Right cardiac atrium (tissue), 5 donors: ENCODE results near the gene PTPRD. TPM values are rescaled to one million over a fixed set of nuclear protein-coding genes. Genes with fewer than 3 reads are reported as not detected.

ENCODE experiments used
- ATAC-seq, 2 donors: fragments of 200-7000 bp; cut with Tn5 transposase; one replicate each; pipeline versions ENCODE4 v1.8.0 to v1.9.1; 2020; ENCODE audit warnings: moderate library complexity in 2 of 2, mild to moderate bottlenecking in 1 of 2
- DNase-seq, 3 donors: peaks; one replicate each; pipeline ENCODE4 v3.0.0-alpha.2; 2020
- H3K27ac ChIP-seq: one replicate; pipeline ENCODE4 v1.5.1; 2013; ENCODE audit warnings: mild to moderate bottlenecking, low read length, control low read depth, moderate library complexity
- H3K27me3 ChIP-seq: one replicate; pipeline ENCODE4 v1.6.1; 2013; ENCODE audit not compliant: control insufficient read depth, insufficient read depth
- H3K4me1 ChIP-seq: one replicate; pipeline ENCODE4 v1.6.1; 2013; ENCODE audit warnings: low read length; ENCODE audit not compliant: control insufficient read depth, insufficient read depth
- H3K4me3 ChIP-seq: one replicate; pipeline ENCODE4 v1.5.1; 2013; ENCODE audit warnings: low read length, control low read depth
- H3K9me3 ChIP-seq: one replicate; pipeline ENCODE4 v1.6.1; 2013; ENCODE audit warnings: low read length; ENCODE audit not compliant: control insufficient read depth
- WGBS: extraction: QIAGEN DNeasy Blood & Tissue Kit; methylation state at CpG from one replicate; pipeline ENCODE4 v1.1.7; 2013; 5-methylcytosine and 5-hydroxymethylcytosine counted together
- intact Hi-C, 4 donors: fragments of 100-400 bp; cut with DNase I; formaldehyde crosslinking; loops; one replicate each; pipeline versions ENCODE4 v1.11.0 to v1.14.0; 2022 to 2023
- polyA plus RNA-seq: library from polyadenylated mRNA; stranded (reverse); fragments of 200-250 nt; gene quantifications from one replicate; pipeline ENCODE4 v1.2.3, GENCODE V29; 2013
- total RNA-seq, 4 donors: library from RNA; stranded (reverse); fragmentation: NEBNext Ultra II Directional; extraction: Animal tissue kit (Norgen Biotek cat#: 25700); gene quantifications; one replicate each; pipeline ENCODE4 v1.2.1, GENCODE V29; 2021
- donor health status: healthy with polysubstance abuse.
- donor health status: DM: no; HTN: yes; CAD: no.
- donor health status: DM: no; HTN: no; CAD: no.
- donor health status: DM: no; HTN: yes; CAD: no; lungs with severe emphysema.
- donor health status: DM: yes; HTN: yes; CAD: no.

Gene PTPRD
- total and polyA plus RNA-seq, 5 donors: 1.3 to 11.8 (median 7.1) TPM

DNA sequence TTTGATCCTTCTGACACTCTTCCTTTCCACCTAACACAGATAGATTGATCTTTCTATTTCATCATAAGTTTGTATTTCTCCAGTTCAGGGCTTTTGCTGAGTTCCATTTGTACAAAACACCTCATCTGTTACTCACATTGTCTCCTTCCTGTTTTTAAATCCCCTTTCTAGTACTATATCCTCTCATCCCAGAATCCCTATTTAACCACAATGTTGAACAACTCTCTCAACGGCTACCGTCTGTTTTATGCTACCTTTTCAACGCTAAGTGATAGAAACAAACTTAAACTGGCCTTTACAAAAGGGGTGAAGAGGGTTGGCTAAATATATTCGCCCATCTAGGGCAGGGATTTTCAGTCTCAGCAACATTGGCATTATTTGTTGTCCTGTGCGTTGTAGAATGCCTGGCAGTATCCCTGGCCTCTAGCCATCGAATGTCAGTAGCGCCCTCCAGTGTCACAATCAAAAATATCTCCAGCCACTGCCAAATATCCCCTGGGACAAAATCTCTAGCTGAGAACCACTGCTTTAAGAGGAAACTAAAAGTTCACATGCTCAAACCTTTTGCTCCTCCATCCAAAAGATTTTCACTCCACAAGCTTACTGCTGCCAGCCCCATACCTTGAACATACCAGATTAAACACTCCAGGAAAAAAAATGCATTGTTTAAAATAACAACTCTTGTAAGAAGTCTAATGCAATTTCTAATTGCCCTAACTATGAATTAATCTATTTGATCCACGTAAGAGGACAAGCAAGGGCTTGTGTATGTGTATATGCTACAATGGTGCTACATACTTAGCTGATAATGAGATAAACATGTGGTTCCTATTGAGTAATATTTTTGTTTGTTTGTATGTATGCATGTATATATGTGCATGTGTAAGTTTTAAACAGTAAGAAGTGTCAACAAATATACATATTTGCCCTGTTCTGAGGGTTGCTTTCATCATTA is 344.0 kb downstream of the PTPRD start:
- Histone ChIP-seq H3K4me3 (no peak overlapping the region), H3K9me3 (no peaks in the 10 kb centered on the region), H3K27ac (no peak overlapping the region), H3K27me3 (no peaks in the 10 kb centered on the region), H3K4me1 (no peaks in the 10 kb centered on the region)
- peak in 1 of 3 donors; percentile 35 for DNase-seq
- WGBS: 10% methylated on average over 8 of the region's 8 CpGs
- intact Hi-C loops: loop anchor here in 2 of 4 donors (5.0 kb wide), 2 partner anchors 207 to 212 kb away; no protein-coding TSS in a partner anchor
- peak in 1 of 2 donors; percentile 29 for ATAC-seq

DNA sequence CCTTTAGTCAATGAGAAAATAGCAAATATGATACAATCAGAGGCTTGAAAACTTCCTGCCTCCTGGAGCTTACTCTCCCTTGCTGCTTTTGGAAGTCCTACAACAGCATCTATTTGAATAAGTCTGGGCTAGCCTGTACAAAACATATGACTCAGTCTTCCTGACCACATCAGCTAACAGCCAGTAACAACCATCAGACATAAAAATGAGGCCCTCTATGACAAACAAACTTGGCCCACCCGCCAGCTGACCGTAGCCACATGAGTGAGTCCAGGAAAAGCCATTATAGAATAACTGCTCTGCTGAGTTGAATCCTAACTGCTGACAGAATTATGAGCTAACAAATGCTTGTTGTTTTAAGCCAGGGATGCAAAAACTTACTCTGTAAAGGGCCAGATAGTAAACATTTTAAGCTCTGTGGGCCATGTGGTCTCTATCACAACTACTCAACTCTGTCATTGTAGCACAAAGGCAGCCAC is 347.6 kb downstream of the PTPRD start:
- intact Hi-C loops: loop anchor here in 2 of 4 donors (5.0 kb wide), 2 partner anchors 203 to 208 kb away; no protein-coding TSS in a partner anchor
- Histone ChIP-seq H3K9me3 (no peaks in the 10 kb centered on the region), H3K4me3 (no peak overlapping the region), H3K27me3 (no peaks in the 10 kb centered on the region), H3K27ac (no peak overlapping the region), H3K4me1 (no peaks in the 10 kb centered on the region)
- ATAC-seq: no peak
- 49% methylated on average over 2 of the region's 2 CpGs for WGBS
- DNase-seq: no peak

DNA sequence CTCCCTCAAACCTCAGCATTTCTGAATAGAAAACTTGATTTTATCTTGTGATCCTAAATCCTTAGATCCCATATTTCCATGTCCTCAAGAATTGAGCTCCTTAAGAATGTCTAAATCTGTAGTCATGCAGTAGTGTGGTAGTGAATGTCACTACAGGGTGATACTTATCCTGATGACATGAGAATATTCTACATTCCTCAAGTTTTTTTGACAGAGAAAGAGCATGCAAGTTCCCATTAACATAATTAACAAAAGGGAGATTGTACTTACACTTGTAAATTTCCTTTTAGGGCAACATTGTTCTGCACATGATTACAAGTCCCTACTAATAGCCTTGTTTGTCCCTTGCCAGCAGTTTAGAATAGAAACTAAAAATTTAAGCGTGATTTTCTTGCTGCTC is 352.3 kb downstream of the PTPRD start:
- Histone ChIP-seq H3K27ac (no peak overlapping the region), H3K27me3 (no peaks in the 10 kb centered on the region), H3K4me3 (no peak overlapping the region), H3K4me1 (no peaks in the 10 kb centered on the region), H3K9me3 (no peaks in the 10 kb centered on the region)
- no peak for DNase-seq
- WGBS: 59% methylated on average over 1 of the region's 1 CpG
- intact Hi-C loops: no loop called here
- no peak for ATAC-seq

DNA sequence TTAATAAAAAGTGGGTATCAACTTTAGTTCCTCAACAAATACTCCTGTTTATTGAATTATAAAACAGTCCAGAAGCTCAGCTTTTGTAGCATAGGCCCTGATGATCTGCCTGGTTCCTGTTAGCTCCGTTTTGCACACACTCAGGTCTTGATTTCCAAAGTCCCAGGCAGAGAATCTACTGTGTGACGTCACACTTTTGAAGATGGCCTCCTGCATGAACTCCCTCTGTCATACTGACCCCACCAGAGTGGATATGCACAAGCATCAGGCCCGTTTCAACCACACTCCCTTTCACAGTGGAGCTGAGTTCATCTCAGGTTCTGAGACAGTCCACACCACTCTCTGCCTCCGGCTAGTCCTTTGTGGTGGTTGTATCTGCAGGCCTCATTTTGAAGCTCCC is 353.1 kb downstream of the PTPRD start:
- no peaks in the 10 kb centered on the region for H3K4me1 ChIP-seq
- no peak overlapping the region for H3K4me3 ChIP-seq
- H3K27ac ChIP-seq: no peak overlapping the region
- ATAC-seq (no peak), DNase-seq (no peak)
- 78% methylated on average over 4 of the region's 4 CpGs for WGBS
- intact Hi-C loops: no loop called here
- no peaks in the 10 kb centered on the region for H3K9me3 ChIP-seq
- no peaks in the 10 kb centered on the region for H3K27me3 ChIP-seq

DNA sequence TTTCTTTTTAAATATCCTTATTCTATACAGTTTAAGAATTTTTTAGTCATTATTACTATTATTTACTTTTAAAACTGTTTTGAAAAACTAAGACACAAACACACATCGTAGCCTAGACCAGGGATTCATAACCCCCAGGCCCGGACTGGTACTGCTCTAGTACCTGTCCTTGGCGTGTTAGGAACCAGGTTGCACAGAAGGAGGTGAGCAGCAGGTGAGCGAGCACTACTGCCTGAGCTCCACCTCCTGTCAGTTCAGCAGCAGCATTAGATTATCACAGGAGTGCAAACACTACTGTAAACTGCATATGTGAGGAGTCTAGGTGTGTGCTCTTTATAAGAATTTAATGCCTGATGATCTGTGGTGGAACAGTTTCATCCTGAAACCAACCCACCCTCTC is 357.0 kb downstream of the PTPRD start:
- intact Hi-C loops: no loop called here

DNA sequence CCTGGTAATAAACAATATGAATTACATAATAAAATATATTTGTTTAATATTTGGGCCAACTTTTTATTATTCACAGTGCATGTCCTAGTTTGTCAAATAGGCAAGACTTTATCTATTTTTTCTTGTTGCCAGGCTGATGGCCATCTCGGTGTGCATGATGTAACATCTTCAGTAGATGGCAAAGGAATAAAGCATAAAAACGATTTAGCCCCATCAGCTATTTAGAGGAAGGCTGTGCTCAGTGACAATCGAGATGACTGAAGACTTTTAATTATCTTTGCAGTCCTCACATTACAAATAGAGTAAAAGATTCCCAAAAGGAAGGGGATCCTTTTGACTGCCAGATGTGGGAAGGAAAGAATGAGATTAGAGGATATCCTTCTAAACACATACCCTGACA is 358.5 kb downstream of the PTPRD start:
- no peak overlapping the region for H3K27ac ChIP-seq
- H3K27me3 ChIP-seq: no peaks in the 10 kb centered on the region
- no peak overlapping the region for H3K4me3 ChIP-seq
- no peaks in the 10 kb centered on the region for H3K4me1 ChIP-seq
- H3K9me3 ChIP-seq: no peaks in the 10 kb centered on the region
- intact Hi-C loops: no loop called here
- WGBS: 14% methylated on average over 3 of the region's 3 CpGs
- no peak for DNase-seq
- ATAC-seq: no peak

More for the DNA sequence above, 357.0 kb downstream of the PTPRD start:
- Histone ChIP-seq H3K9me3 (no peaks in the 10 kb centered on the region), H3K4me1 (no peaks in the 10 kb centered on the region), H3K27me3 (no peaks in the 10 kb centered on the region), H3K27ac (no peak overlapping the region), H3K4me3 (no peak overlapping the region)
- 91% methylated on average over 4 of the region's 4 CpGs for whole genome bisulfite sequencing
- DNase-seq (no peak), ATAC-seq (no peak)

DNA sequence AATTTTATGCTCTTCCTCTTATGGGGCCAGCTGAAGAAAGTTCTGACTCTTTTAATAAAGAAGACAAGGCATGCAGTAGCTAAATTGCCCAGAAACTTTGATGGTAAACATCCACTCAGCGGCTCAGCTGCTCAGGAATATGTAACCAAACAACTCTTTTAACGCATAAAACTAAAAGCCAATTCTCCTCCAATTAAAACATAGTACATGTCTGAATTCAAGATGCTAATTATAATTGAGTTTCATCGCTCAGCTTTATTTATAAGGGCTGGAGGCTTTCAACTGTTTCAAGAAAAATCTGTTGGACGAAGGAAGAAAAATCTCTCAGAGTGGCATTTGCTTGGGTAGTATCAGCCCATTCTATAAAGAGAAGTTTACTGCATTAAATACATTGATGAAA is 359.5 kb downstream of the PTPRD start:
- 95% methylated on average over 4 of the region's 4 CpGs for WGBS
- H3K4me1 ChIP-seq: no peaks in the 10 kb centered on the region
- no peak for DNase-seq
- ATAC-seq: no peak
- H3K27ac ChIP-seq: no peak overlapping the region
- no peaks in the 10 kb centered on the region for H3K9me3 ChIP-seq
- H3K27me3 ChIP-seq: no peaks in the 10 kb centered on the region
- no peak overlapping the region for H3K4me3 ChIP-seq
- intact Hi-C loops: no loop called here

DNA sequence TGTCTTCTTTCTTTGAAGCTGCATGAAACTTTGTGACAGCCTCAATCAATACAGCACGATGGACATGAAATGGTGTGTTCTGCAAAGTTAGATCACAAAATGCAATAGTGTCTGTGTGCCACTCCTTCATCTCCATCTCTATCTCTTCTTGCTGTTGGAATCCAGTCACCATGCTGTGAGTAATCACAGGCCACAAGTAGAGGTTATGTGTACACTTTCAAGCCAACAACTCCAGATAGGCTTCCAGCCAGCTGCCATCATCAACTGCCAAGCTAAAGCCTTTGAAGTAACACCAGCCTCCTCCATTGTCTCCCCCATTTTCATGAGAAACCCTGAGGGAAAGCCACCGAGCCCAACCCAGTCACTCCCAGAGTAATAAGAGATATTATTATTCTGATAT is 360.6 kb downstream of the PTPRD start:
- intact Hi-C loops: no loop called here
- no peak overlapping the region for H3K4me3 ChIP-seq
- H3K9me3 ChIP-seq: no peaks in the 10 kb centered on the region
- H3K4me1 ChIP-seq: no peaks in the 10 kb centered on the region
- ATAC-seq: peak; percentile 48 to 59
- WGBS: 51% methylated on average over 2 of the region's 2 CpGs
- DNase-seq: peak; percentile 42 to 57 (median 55)
- H3K27me3 ChIP-seq: no peaks in the 10 kb centered on the region
- H3K27ac ChIP-seq: no peak overlapping the region

DNA sequence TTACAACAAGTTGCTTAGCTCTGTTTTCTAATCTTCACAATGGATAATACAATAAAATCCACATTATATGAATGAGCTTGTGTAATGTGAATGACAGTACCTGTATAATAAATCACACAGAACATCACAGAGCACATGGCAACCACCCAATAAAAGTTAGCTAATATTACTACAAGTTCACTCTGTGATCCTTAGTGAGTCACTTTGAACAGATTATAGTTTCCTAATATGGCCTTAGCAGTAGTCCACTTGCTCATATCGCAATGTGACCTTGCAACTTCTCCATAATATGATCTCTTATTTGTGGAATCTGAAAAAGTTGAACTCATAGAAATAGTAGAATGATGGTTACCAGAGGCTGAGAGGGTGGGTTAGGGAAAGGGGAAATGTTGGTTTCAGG is 361.3 kb downstream of the PTPRD start:
- no peak overlapping the region for H3K4me3 ChIP-seq
- DNase-seq (no peak), ATAC-seq (peak in 1 of 2 donors; percentile 31)
- intact Hi-C loops: no loop called here
- 73% methylated on average over 1 of the region's 1 CpG for whole genome bisulfite sequencing
- H3K4me1 ChIP-seq: no peaks in the 10 kb centered on the region
- no peak overlapping the region for H3K27ac ChIP-seq
- no peaks in the 10 kb centered on the region for H3K9me3 ChIP-seq
- H3K27me3 ChIP-seq: no peaks in the 10 kb centered on the region

DNA sequence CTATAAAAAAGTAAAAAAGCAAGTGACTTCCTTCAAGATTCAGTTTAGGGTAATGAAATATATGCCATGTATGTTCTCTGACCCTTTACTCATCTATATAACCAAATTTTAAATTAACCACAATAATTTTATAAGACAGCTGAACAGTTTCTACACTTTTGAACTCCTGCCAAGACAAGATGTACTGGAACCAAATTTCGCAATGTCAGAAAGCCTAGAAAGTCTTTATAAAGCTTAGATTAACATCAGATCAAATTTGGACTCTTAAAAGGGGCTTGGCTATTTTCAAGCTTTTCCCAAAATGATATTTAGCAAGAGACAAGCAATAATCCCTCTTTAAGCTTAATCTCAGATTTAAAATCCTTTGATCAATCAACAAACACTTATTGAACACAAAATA is 362.6 kb downstream of the PTPRD start:
- Histone ChIP-seq H3K4me3 (no peak overlapping the region), H3K27me3 (no peaks in the 10 kb centered on the region), H3K9me3 (no peaks in the 10 kb centered on the region), H3K27ac (no peak overlapping the region), H3K4me1 (no peaks in the 10 kb centered on the region)
- intact Hi-C loops: no loop called here
- no peak for ATAC-seq
- DNase-seq: no peak
- 54% methylated on average over 1 of the region's 1 CpG for WGBS

DNA sequence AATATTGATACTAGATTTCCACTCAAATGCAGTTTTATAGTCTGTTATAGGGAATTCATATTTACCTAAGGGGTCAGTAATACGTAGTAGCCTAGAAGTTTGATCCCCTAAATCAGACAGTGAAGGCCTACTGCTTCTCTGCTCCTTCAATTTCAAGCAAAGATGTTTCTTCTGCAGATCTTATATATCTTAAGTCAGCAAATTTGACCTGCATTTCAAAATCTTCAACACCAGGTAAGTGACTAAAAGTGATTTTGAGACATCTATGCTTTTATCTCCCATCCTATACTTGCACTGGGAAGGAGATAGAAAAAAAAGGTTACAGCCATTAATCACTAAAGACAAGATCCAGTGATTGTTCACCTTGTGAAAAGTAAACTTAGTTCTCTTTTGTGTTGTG is 363.9 kb downstream of the PTPRD start:
- no peak for ATAC-seq
- WGBS: 92% methylated on average over 1 of the region's 1 CpG
- no peak for DNase-seq
- Histone ChIP-seq H3K9me3 (no peaks in the 10 kb centered on the region), H3K4me1 (no peaks in the 10 kb centered on the region), H3K27ac (no peak overlapping the region), H3K27me3 (no peaks in the 10 kb centered on the region), H3K4me3 (no peak overlapping the region)
- intact Hi-C loops: no loop called here
